Jurkat, Clone E6-1 (cell line): ENCODE results near the gene GSG1L.

Experiments
- DNase-seq: peaks from one replicate; pipeline ENCODE4 v3.0.0-alpha.2; 2011; ENCODE audit warnings: low read depth, low spot score
- H3K4me3 ChIP-seq: 2 replicates; pipeline ENCODE4 v1.5.1; 2011; ENCODE audit warnings: mild to moderate bottlenecking, low read length, control low read depth, moderate library complexity

Gene GSG1L

GRCh38 chr16:27819881-27820610, 243.5 kb downstream of the GSG1L start:
- no peak for DNase-seq

GRCh38 chr16:27819356-27819755, 244.2 kb downstream of the GSG1L start:
- no peak for DNase-seq

More at GRCh38 chr16:27819881-27820610, 243.5 kb downstream of the GSG1L start:
- no peak overlapping the region for H3K4me3 ChIP-seq

GRCh38 chr16:27818246-27818645, 245.3 kb downstream of the GSG1L start:
- no peak for DNase-seq

More at GRCh38 chr16:27819356-27819755, 244.2 kb downstream of the GSG1L start:
- H3K4me3 ChIP-seq: no peak overlapping the region

GRCh38 chr16:27817038-27817437, 246.5 kb downstream of the GSG1L start:
- H3K4me3 ChIP-seq: no peak overlapping the region

More at GRCh38 chr16:27818246-27818645, 245.3 kb downstream of the GSG1L start:
- no peak overlapping the region for H3K4me3 ChIP-seq

GRCh38 chr16:27816561-27816960, 247.0 kb downstream of the GSG1L start:
- DNase-seq: no peak
- H3K4me3 ChIP-seq: no peak overlapping the region

More at GRCh38 chr16:27817038-27817437, 246.5 kb downstream of the GSG1L start:
- no peak for DNase-seq

- no peak overlapping the region for H3K4me3 ChIP-seq
- no peak for DNase-seq
Observed at GRCh38 chr16:27813591-27813990, 249.9 kb downstream of the GSG1L start.

- no peak for DNase-seq
- H3K4me3 ChIP-seq: no peak overlapping the region
Observed at GRCh38 chr16:27811881-27812280, 251.6 kb downstream of the GSG1L start.

- DNase-seq: no peak
- no peak overlapping the region for H3K4me3 ChIP-seq
Observed at GRCh38 chr16:27806986-27807385, 256.5 kb downstream of the GSG1L start.

- H3K4me3 ChIP-seq: no peak overlapping the region
- no peak for DNase-seq
Observed at GRCh38 chr16:27806388-27806787, 257.1 kb downstream of the GSG1L start.

- no peak for DNase-seq
- H3K4me3 ChIP-seq: no peak overlapping the region
Observed at GRCh38 chr16:27805828-27806351, 257.6 kb downstream of the GSG1L start.

GRCh38 chr16:27803775-27804549, 259.6 kb downstream of the GSG1L start:
- no peak for DNase-seq
- no peak overlapping the region for H3K4me3 ChIP-seq

- DNase-seq: no peak
- H3K4me3 ChIP-seq: no peak overlapping the region
Observed at GRCh38 chr16:27802664-27803439, 260.7 kb downstream of the GSG1L start.

GRCh38 chr16:27801289-27801945, 262.1 kb downstream of the GSG1L start:
- DNase-seq: no peak
- no peak overlapping the region for H3K4me3 ChIP-seq

GRCh38 chr16:27800817-27801216, 262.7 kb downstream of the GSG1L start:
- no peak overlapping the region for H3K4me3 ChIP-seq
- DNase-seq: no peak

- no peak for DNase-seq
- no peak overlapping the region for H3K4me3 ChIP-seq
Observed at GRCh38 chr16:27799896-27800295, 263.6 kb downstream of the GSG1L start.

- no peak for DNase-seq
- no peak overlapping the region for H3K4me3 ChIP-seq
Observed at GRCh38 chr16:27798241-27798640, 265.3 kb downstream of the GSG1L start.

GRCh38 chr16:27795992-27796614, 267.4 kb downstream of the GSG1L start:
- peak; percentile 14 for DNase-seq
- no peak overlapping the region for H3K4me3 ChIP-seq

- H3K4me3 ChIP-seq: no peak overlapping the region
- no peak for DNase-seq
Observed at GRCh38 chr16:27793249-27793622, 270.3 kb downstream of the GSG1L start.
